ENCODE data around the gene RSU1. TPM values are rescaled to one million over a fixed set of nuclear protein-coding genes. Genes with fewer than 3 reads are reported as not detected.

The RSU1 gene
- 86.3 and 98.9 TPM in 2 replicates for total RNA-seq

GRCh38 chr10:16817125-16818019, at the start of gene RSU1:
Gene RSU1 (minus strand): TSS chr10:16817424. CDS start chr10:16817081, 343 bp downstream.

Small RNAs within 50 kb of the gene (small RNA-seq; reads per million reads assigned to genes)
- not detected for gene RF02271

Measured in articular chondrocyte of knee joint (primary cell).